Measurements from ENCODE around the gene COL28A1.

GRCh38 chr7:7554649-7555575, 19.2 kb upstream of the COL28A1 start:
- TF ChIP-seq GABPA (IDR thresholded peaks at IDR 0.05 in 1 of 2, conservative IDR thresholded peaks at IDR 0.05 in 1 of 2), result no peak
- no peak for TF ChIP-seq CTCF (IDR thresholded peaks at IDR 0.05; ENCODE audit: low read depth, low read length, missing input control)

Measured in liver (tissue), 3 donors.